GM12878 (cell line): ENCODE data around the gene ZNF691.

Experiments
- CHD4 ChIP-seq: fragments of 200-600 bp; sonication (generic); IDR thresholded peaks from 2 replicates; pipeline ENCODE4 v1.6.1; 2016; ENCODE audit warnings: mild to moderate bottlenecking
- EZH2 ChIP-seq: IDR thresholded peaks from 2 replicates; pipeline ENCODE4 v1.6.1; 2012; ENCODE audit warnings: low read depth, mild to moderate bottlenecking, control low read depth, inconsistent platforms, low read length, borderline replicate concordance; ENCODE audit not compliant: control insufficient read depth
- FOXK2 ChIP-seq: fragments of 450-650 bp; IDR thresholded peaks from 2 replicates; pipeline ENCODE4 v1.6.1; 2017; ENCODE audit warnings: mild to moderate bottlenecking, moderate library complexity
- MYC ChIP-seq: IDR thresholded peaks from 2 replicates; pipeline ENCODE4 v1.6.1; 2011; ENCODE audit warnings: mild to moderate bottlenecking, low read length, moderate library complexity, inconsistent platforms; ENCODE audit not compliant: insufficient read depth, insufficient replicate concordance, insufficient read length, severe bottlenecking
- TCF3 ChIP-seq: IDR thresholded peaks from 2 replicates; pipeline ENCODE4 v1.6.1; 2012; ENCODE audit warnings: low read depth, mild to moderate bottlenecking, low read length, borderline replicate concordance; ENCODE audit not compliant: insufficient read depth

DNA sequence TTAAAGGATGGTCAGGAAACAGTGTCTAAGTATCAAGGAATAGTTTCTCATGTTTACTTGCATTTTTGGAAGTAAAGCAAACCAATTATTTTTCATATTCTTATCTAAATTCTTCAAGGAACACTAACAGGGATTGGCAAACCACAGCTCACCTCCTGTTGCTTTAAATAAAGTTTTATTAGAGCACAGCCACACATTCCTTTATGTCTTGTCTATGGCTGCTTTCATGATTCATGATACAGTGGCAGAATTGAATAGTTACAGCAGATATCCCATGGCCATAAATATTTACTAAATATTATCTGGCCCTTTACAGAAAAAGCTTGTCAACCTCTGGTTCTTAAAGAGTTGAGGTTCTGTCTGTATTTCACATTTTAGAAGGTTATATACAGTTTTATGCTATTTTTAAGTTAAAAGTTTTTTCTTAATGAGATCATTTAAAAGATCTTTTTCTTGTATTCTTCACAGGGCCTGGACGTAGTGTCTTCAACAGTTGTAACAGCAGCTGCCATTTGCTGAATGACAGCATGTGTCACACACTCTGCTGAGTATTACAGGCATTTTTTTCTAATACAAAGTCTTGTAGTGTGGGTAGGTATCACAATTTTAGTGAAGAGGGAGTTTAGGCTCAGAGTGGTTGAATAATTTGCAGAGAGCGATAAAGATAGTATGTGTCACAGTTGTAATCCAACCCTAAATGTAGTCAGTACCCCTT, 2.6 kb downstream of the ZNF691 start:
- no peak for TF ChIP-seq EZH2
- no peak for TF ChIP-seq CHD4
- TF ChIP-seq MYC: no peak
- no peak for TF ChIP-seq FOXK2
- TF ChIP-seq TCF3: no peak
